K562 (cell line): ENCODE data around the gene DGKA. TPM values are rescaled to one million over a fixed set of nuclear protein-coding genes. Genes with fewer than 3 reads are reported as not detected.

Source experiments
- BMI1 ChIP-seq: fragments of 150-350 bp; IDR thresholded peaks from 2 replicates; pipeline ENCODE4 v1.6.1; 2014; ENCODE audit warnings: low read length
- CEBPB ChIP-seq: fragments of 450-650 bp; IDR thresholded peaks from 2 replicates; pipeline ENCODE4 v1.6.1; 2016; ENCODE audit warnings: missing genetic modification characterization, missing compliant biosample characterization
- CHD2 ChIP-seq: IDR thresholded peaks from 2 replicates; pipeline ENCODE4 v1.6.1; 2011; ENCODE audit warnings: low read depth, low read length
- CTCF ChIP-seq, 3 experiments: IDR thresholded peaks in 2 of 3; conservative IDR thresholded peaks in 1 of 3; 2 replicates each; pipeline ENCODE4 v1.5.1; 2011 to 2012; ENCODE audit warnings: low read length in 3 of 3, mild to moderate bottlenecking in 3 of 3, control low read depth in 2 of 3, improper control_type of control experiment in 1 of 3, inconsistent platforms in 1 of 3, low read depth in 1 of 3, mixed read lengths in 1 of 3, moderate library complexity in 1 of 3; ENCODE audit not compliant: insufficient read depth in 2 of 3
- DEAF1 ChIP-seq: fragments of 450-650 bp; formaldehyde crosslinking; IDR thresholded peaks from 2 replicates; pipeline ENCODE4 v1.4.0; 2020; ENCODE audit warnings: mild to moderate bottlenecking, moderate library complexity
- HMG20B ChIP-seq: fragments of 250-450 bp; sonication (Bioruptor Pico); IDR thresholded peaks from 2 replicates; pipeline ENCODE4 v1.5.0; 2021; ENCODE audit warnings: mild to moderate bottlenecking
- KLF1 ChIP-seq: fragments of 450-650 bp; IDR thresholded peaks from 2 replicates; pipeline ENCODE4 v1.6.1; 2016; ENCODE audit warnings: missing genetic modification characterization, missing compliant biosample characterization
- PHF8 ChIP-seq: fragments of 200-600 bp; sonication (generic); IDR thresholded peaks from 2 replicates; pipeline ENCODE4 v1.6.1; 2012; ENCODE audit warnings: mixed run types, mild to moderate bottlenecking, inconsistent platforms, low read length, moderate library complexity, borderline replicate concordance
- PTBP1 ChIP-seq: fragments of 200-400 bp; formaldehyde crosslinking; IDR thresholded peaks from 2 replicates; pipeline ENCODE4 v1.6.1; 2017; ENCODE audit warnings: low read depth, low read length
- STAT5B ChIP-seq: fragments of 250-450 bp; sonication (Bioruptor Pico); IDR thresholded peaks from 2 replicates; pipeline ENCODE4 v1.8.0; 2021; ENCODE audit warnings: mild to moderate bottlenecking, inconsistent platforms
- THAP7 ChIP-seq: fragments of 250-450 bp; sonication (Bioruptor Pico); IDR thresholded peaks from 2 replicates; pipeline ENCODE4 v1.5.0; 2021
- ZBTB49 ChIP-seq: sonication (generic); formaldehyde crosslinking; IDR thresholded peaks from 2 replicates; pipeline ENCODE4 v1.8.0; 2022; ENCODE audit warnings: missing genetic modification reagents, mild to moderate bottlenecking, borderline replicate concordance
- ZNF280A ChIP-seq: fragments of 450-650 bp; IDR thresholded peaks from 2 replicates; pipeline ENCODE4 v1.6.1; 2018; ENCODE audit warnings: mild to moderate bottlenecking, low read depth; ENCODE audit not compliant: partially characterized antibody
- ZNF324 ChIP-seq: fragments of 250-450 bp; sonication (Bioruptor Pico); IDR thresholded peaks from 2 replicates; pipeline ENCODE4 v1.4.0; 2020; ENCODE audit warnings: mild to moderate bottlenecking
- ZNF395 ChIP-seq: fragments of 200-800 bp; sonication (Bioruptor generic); IDR thresholded peaks from 2 replicates; pipeline ENCODE4 v1.6.1; 2017; ENCODE audit warnings: missing genetic modification characterization, missing compliant biosample characterization
- polyA plus RNA-seq, 8 experiments: library from polyadenylated mRNA; depleted of rRNA in 4 of 8; stranded (reverse) in 5 of 8; unstranded in 3 of 8; fragments of >200 nt; fragmentation: Nextera tagmentation in 2 of 8; fragmentation: Illumina TruSeq in 1 of 8; extraction: Ambion mirVana in 2 of 8; extraction: Trizol in 1 of 8; gene quantifications; 2 replicates each; pipeline versions ENCODE4 v1.2.1 to v1.2.3, GENCODE V29; 2011 to 2014; ENCODE audit warnings: inconsistent platforms in 1 of 8, missing spikeins in 1 of 8
- total RNA-seq, 7 experiments: library from RNA; depleted of rRNA in 6 of 7; stranded (reverse); fragments of >200 nt in 6 of 7; fragmentation: Illumina TruSeq in 2 of 7; extraction: Trizol in 2 of 7; gene quantifications; 2 replicates each; pipeline versions ENCODE4 v1.2.1 to v1.2.3, GENCODE V29; 2011 to 2021; ENCODE audit warnings: low replicate concordance in 1 of 7

The DGKA gene
- total and polyA plus RNA-seq, 9 of the 15 experiments (the other 6 are each of a cell fraction or from before 2014, with no cell fraction given), result 3.4 to 12.4 (median 6.2) TPM

GRCh38 chr12:55996715-55997534 lies 66.0 kb downstream of the DGKA start, which contains the start of gene SUOX (continued):
- TF ChIP-seq ZNF324 (CRISPR knock-in tag), result no peak
- peak; percentile 30; the same call in 1 of the 2 replicates for TF ChIP-seq CHD2
- TF ChIP-seq DEAF1 (CRISPR knock-in tag), result no peak
- TF ChIP-seq KLF1 (tag), result no peak
- TF ChIP-seq CTCF (IDR thresholded peaks at IDR 0.05 in 2 of 3, conservative IDR thresholded peaks at IDR 0.05 in 1 of 3; ENCODE audit: insufficient read depth in 2 of 3, low read depth in 1 of 3, low read length in 3 of 3), result no peak
- no peak for TF ChIP-seq HMG20B
- TF ChIP-seq PHF8, result peak; percentile 74; the same call in 1 of the 2 replicates
- no peak for TF ChIP-seq BMI1
- no peak for TF ChIP-seq ZNF395 (CRISPR knock-in tag)
- TF ChIP-seq CEBPB (tag), result peak; percentile 46; the same call in 1 of the 2 replicates
- no peak for TF ChIP-seq ZBTB49 (CRISPR knock-in tag)
- TF ChIP-seq ZNF280A, result no peak
- TF ChIP-seq THAP7 (CRISPR knock-in tag), result no peak
- TF ChIP-seq PTBP1, result no peak
- no peak for TF ChIP-seq STAT5B (CRISPR knock-in tag)
